Neuron (in vitro differentiated cells): ENCODE data around the gene FHIT.

Experiments used
- H2AFZ ChIP-seq: one replicate; pipeline ENCODE4 v1.6.1; 2013; ENCODE audit warnings: low read depth, mild to moderate bottlenecking, inconsistent platforms, low read length, moderate library complexity
- H3K27me3 ChIP-seq: one replicate; pipeline ENCODE4 v1.6.1; 2013; ENCODE audit warnings: low read length; ENCODE audit not compliant: insufficient read depth
- H3K36me3 ChIP-seq: one replicate; pipeline ENCODE4 v1.6.1; 2013; ENCODE audit warnings: low read length; ENCODE audit not compliant: insufficient read depth
- H3K4me1 ChIP-seq: one replicate; pipeline ENCODE4 v1.6.1; 2013; ENCODE audit warnings: low read length; ENCODE audit not compliant: insufficient read depth
- H3K4me3 ChIP-seq: 2 replicates; pipeline ENCODE4 v1.5.1; 2013; ENCODE audit warnings: mild to moderate bottlenecking, low read length, moderate library complexity
- H3K9me3 ChIP-seq: one replicate; pipeline ENCODE4 v1.6.1; 2013; ENCODE audit warnings: low read length

Gene FHIT

GRCh38 chr3:60323180-60323579 lies 928.1 kb downstream of the FHIT start:
- Histone ChIP-seq H2AFZ (no peak overlapping the region), H3K9me3 (no peaks in the 10 kb centered on the region)

GRCh38 chr3:60322298-60322856 lies 928.9 kb downstream of the FHIT start:
- H3K27me3 ChIP-seq = no peaks in the 10 kb centered on the region
- no peak overlapping the region for H3K4me3 ChIP-seq
- no peak overlapping the region for H2AFZ ChIP-seq
- H3K36me3 ChIP-seq = no peaks in the 10 kb centered on the region
- no peaks in the 10 kb centered on the region for H3K9me3 ChIP-seq
- H3K4me1 ChIP-seq = no peaks in the 10 kb centered on the region

More at GRCh38 chr3:60323180-60323579, 928.1 kb downstream of the FHIT start:
- H3K4me1 ChIP-seq = peaks cover 3% of the 10 kb centered on the region
- no peaks in the 10 kb centered on the region for H3K27me3 ChIP-seq
- H3K4me3 ChIP-seq = no peak overlapping the region
- H3K36me3 ChIP-seq = no peaks in the 10 kb centered on the region

- no peaks in the 10 kb centered on the region for H3K4me1 ChIP-seq
- no peaks in the 10 kb centered on the region for H3K9me3 ChIP-seq
- H3K4me3 ChIP-seq = no peak overlapping the region
- no peaks in the 10 kb centered on the region for H3K27me3 ChIP-seq
- H2AFZ ChIP-seq = no peak overlapping the region
- no peaks in the 10 kb centered on the region for H3K36me3 ChIP-seq
Measured at GRCh38 chr3:60319179-60319858, 931.9 kb downstream of the FHIT start.

GRCh38 chr3:60316121-60316797 lies 935.0 kb downstream of the FHIT start:
- Histone ChIP-seq H3K27me3 (no peaks in the 10 kb centered on the region), H3K4me1 (peaks cover 4% of the 10 kb centered on the region), H3K4me3 (no peak overlapping the region), H3K36me3 (no peaks in the 10 kb centered on the region), H2AFZ (no peak overlapping the region), H3K9me3 (no peaks in the 10 kb centered on the region)

- Histone ChIP-seq H2AFZ (no peak overlapping the region), H3K9me3 (no peaks in the 10 kb centered on the region)
Measured at GRCh38 chr3:60313951-60314461, 937.2 kb downstream of the FHIT start.

GRCh38 chr3:60313231-60313798 lies 937.9 kb downstream of the FHIT start:
- Histone ChIP-seq H3K9me3 (no peaks in the 10 kb centered on the region), H3K36me3 (no peaks in the 10 kb centered on the region), H3K4me3 (no peak overlapping the region), H3K27me3 (no peaks in the 10 kb centered on the region), H3K4me1 (peaks cover 4% of the 10 kb centered on the region), H2AFZ (no peak overlapping the region)

More at GRCh38 chr3:60313951-60314461, 937.2 kb downstream of the FHIT start:
- Histone ChIP-seq H3K27me3 (no peaks in the 10 kb centered on the region), H3K4me1 (peaks cover 4% of the 10 kb centered on the region), H3K4me3 (no peak overlapping the region), H3K36me3 (no peaks in the 10 kb centered on the region)

GRCh38 chr3:60309539-60310268 lies 941.5 kb downstream of the FHIT start:
- H3K27me3 ChIP-seq = no peaks in the 10 kb centered on the region
- H3K4me1 ChIP-seq = peaks cover 4% of the 10 kb centered on the region

GRCh38 chr3:60308808-60309207 lies 942.4 kb downstream of the FHIT start:
- no peak overlapping the region for H3K4me3 ChIP-seq
- H2AFZ ChIP-seq = no peak overlapping the region
- H3K4me1 ChIP-seq = peaks cover 4% of the 10 kb centered on the region
- H3K9me3 ChIP-seq = no peaks in the 10 kb centered on the region
- H3K36me3 ChIP-seq = no peaks in the 10 kb centered on the region
- no peaks in the 10 kb centered on the region for H3K27me3 ChIP-seq

More at GRCh38 chr3:60309539-60310268, 941.5 kb downstream of the FHIT start:
- Histone ChIP-seq H3K4me3 (no peak overlapping the region), H3K36me3 (no peaks in the 10 kb centered on the region), H2AFZ (no peak overlapping the region), H3K9me3 (no peaks in the 10 kb centered on the region)

- Histone ChIP-seq H3K4me1 (peaks cover under 1% of the 10 kb centered on the region), H3K36me3 (no peaks in the 10 kb centered on the region), H3K9me3 (no peaks in the 10 kb centered on the region), H3K27me3 (no peaks in the 10 kb centered on the region), H2AFZ (no peak overlapping the region), H3K4me3 (no peak overlapping the region)
Measured at GRCh38 chr3:60307562-60308199, 943.6 kb downstream of the FHIT start.

- no peak overlapping the region for H2AFZ ChIP-seq
- H3K9me3 ChIP-seq = no peaks in the 10 kb centered on the region
- H3K27me3 ChIP-seq = no peaks in the 10 kb centered on the region
- H3K36me3 ChIP-seq = no peaks in the 10 kb centered on the region
- no peaks in the 10 kb centered on the region for H3K4me1 ChIP-seq
- H3K4me3 ChIP-seq = no peak overlapping the region
Measured at GRCh38 chr3:60304112-60304511, 947.1 kb downstream of the FHIT start.

- Histone ChIP-seq H3K36me3 (no peaks in the 10 kb centered on the region), H3K27me3 (no peaks in the 10 kb centered on the region), H2AFZ (no peak overlapping the region), H3K4me3 (no peak overlapping the region), H3K9me3 (no peaks in the 10 kb centered on the region), H3K4me1 (no peaks in the 10 kb centered on the region)
Measured at GRCh38 chr3:60303160-60303559, 948.1 kb downstream of the FHIT start.

- Histone ChIP-seq H2AFZ (no peak overlapping the region), H3K4me1 (peaks cover 3% of the 10 kb centered on the region), H3K4me3 (no peak overlapping the region), H3K27me3 (no peaks in the 10 kb centered on the region), H3K36me3 (no peaks in the 10 kb centered on the region), H3K9me3 (no peaks in the 10 kb centered on the region)
Measured at GRCh38 chr3:60301142-60301541, 950.1 kb downstream of the FHIT start.
